Mesendoderm (in vitro differentiated cells): ENCODE results near the gene LDLRAD2.

Experiments
- DNase-seq: peaks from one replicate; pipeline ENCODE4 v3.0.0; 2013
- H2AK5ac ChIP-seq: 2 replicates; pipeline ENCODE4 v1.6.1; 2013; ENCODE audit warnings: low read length, inconsistent platforms
- H2BK120ac ChIP-seq: 2 replicates; pipeline ENCODE4 v1.6.1; 2013; ENCODE audit warnings: low read depth, mild to moderate bottlenecking, low read length, moderate library complexity, mixed read lengths
- H2BK15ac ChIP-seq: replicated peaks from 2 replicates; pipeline ENCODE4 v1.6.1; 2013; ENCODE audit warnings: low read depth, mild to moderate bottlenecking, moderate library complexity
- H2BK5ac ChIP-seq: 2 replicates; pipeline ENCODE4 v1.6.1; 2013; ENCODE audit warnings: low read length, inconsistent platforms
- H3K18ac ChIP-seq: 2 replicates; pipeline ENCODE4 v1.6.1; 2013; ENCODE audit warnings: mild to moderate bottlenecking, low read length, mixed read lengths
- H3K23ac ChIP-seq: one replicate; pipeline ENCODE4 v1.6.1; 2013; ENCODE audit warnings: low read length
- H3K27ac ChIP-seq: 2 replicates; pipeline ENCODE4 v1.5.1; 2013; ENCODE audit warnings: low read depth, mild to moderate bottlenecking, inconsistent platforms, low read length, moderate library complexity
- H3K27me3 ChIP-seq: 2 replicates; pipeline ENCODE4 v1.6.1; 2013; ENCODE audit warnings: low read length, control low read depth, mild to moderate bottlenecking, inconsistent platforms; ENCODE audit not compliant: insufficient read depth, poor library complexity
- H3K36me3 ChIP-seq: 2 replicates; pipeline ENCODE4 v1.6.1; 2013; ENCODE audit warnings: low read length, inconsistent platforms; ENCODE audit not compliant: control insufficient read depth, insufficient read depth
- H3K4ac ChIP-seq: one replicate; pipeline ENCODE4 v1.6.1; 2013; ENCODE audit warnings: low read depth, mild to moderate bottlenecking, low read length, moderate library complexity
- H3K4me1 ChIP-seq: 2 replicates; pipeline ENCODE4 v1.6.1; 2013; ENCODE audit warnings: low read depth, low read length, inconsistent platforms; ENCODE audit not compliant: control insufficient read depth
- H3K4me2 ChIP-seq: 2 replicates; pipeline ENCODE4 v1.6.1; 2013; ENCODE audit warnings: low read length
- H3K4me3 ChIP-seq: 2 replicates; pipeline ENCODE4 v1.5.1; 2013; ENCODE audit warnings: mild to moderate bottlenecking, low read length
- H3K56ac ChIP-seq: one replicate; pipeline ENCODE4 v1.6.1; 2013; ENCODE audit warnings: low read length
- H3K79me1 ChIP-seq: 2 replicates; pipeline ENCODE4 v1.6.1; 2013; ENCODE audit warnings: low read length, inconsistent platforms
- H3K79me2 ChIP-seq: 2 replicates; pipeline ENCODE4 v1.6.1; 2013; ENCODE audit warnings: mild to moderate bottlenecking, low read length; ENCODE audit not compliant: control insufficient read depth, insufficient read depth
- H3K9ac ChIP-seq: 2 replicates; pipeline ENCODE4 v1.6.1; 2013; ENCODE audit warnings: low read length, inconsistent platforms
- H4K5ac ChIP-seq: one replicate; pipeline ENCODE4 v1.6.1; 2013; ENCODE audit warnings: low read length
- H4K8ac ChIP-seq: one replicate; pipeline ENCODE4 v1.6.1; 2013; ENCODE audit warnings: low read depth, mild to moderate bottlenecking, control low read depth, low read length, moderate library complexity
- WGBS: extraction: QIAGEN DNeasy Blood & Tissue Kit; methylation state at CpG from one replicate; pipeline ENCODE4 v1.1.7; 2013; ENCODE audit warnings: low lambda C conversion rate, missing lambda C conversion rate; ENCODE audit not compliant: insufficient coverage; ENCODE audit errors: extremely low coverage; 5-methylcytosine and 5-hydroxymethylcytosine counted together

Gene LDLRAD2

DNA sequence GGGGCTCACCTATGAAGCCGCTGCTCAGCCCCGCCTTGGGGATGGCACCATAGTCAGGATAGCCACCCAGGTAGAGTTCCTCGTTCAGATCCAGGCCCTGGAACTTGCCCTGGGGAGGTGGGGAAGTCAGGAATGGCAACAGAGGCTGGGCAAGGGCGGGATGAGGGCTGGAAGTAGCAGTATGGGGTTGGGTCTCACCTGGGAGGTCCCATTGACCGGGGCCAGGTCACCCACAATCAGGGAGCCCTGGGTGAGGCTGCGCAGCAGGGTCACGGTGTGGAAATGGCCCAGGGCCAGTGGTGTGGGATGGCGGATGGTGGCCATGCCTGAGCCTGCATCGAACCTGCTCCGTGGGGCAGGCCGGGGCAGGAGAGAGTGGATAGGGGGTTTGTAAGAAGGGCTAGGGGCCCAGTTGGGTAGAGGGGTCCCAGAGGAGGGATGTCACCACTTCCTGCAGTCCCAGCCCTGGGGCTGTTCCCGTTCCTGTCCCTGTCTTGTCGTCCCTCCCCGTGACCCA is 19.4 kb downstream of the LDLRAD2 start:
- no CpG with 5 or more reads among the region's 14 CpGs for WGBS
- H3K27ac ChIP-seq = no peak overlapping the region
- no peak for DNase-seq
- H3K23ac ChIP-seq = no peak overlapping the region
- H3K4ac ChIP-seq = no peak overlapping the region
- H3K9ac ChIP-seq = no peak overlapping the region
- H3K56ac ChIP-seq = no peak overlapping the region
- no peak overlapping the region for H2BK15ac ChIP-seq
- peaks cover 16% of the 10 kb centered on the region for H3K36me3 ChIP-seq
- H3K18ac ChIP-seq = no peak overlapping the region
- no peak overlapping the region for H2BK120ac ChIP-seq
- no peak overlapping the region for H4K8ac ChIP-seq
- H3K27me3 ChIP-seq = no peaks in the 10 kb centered on the region
- no peak overlapping the region for H4K5ac ChIP-seq
- no peaks in the 10 kb centered on the region for H3K79me2 ChIP-seq
- no peak overlapping the region for H2BK5ac ChIP-seq
- H3K4me3 ChIP-seq = no peak overlapping the region
- no peak overlapping the region for H2AK5ac ChIP-seq
- H3K4me1 ChIP-seq = no peaks in the 10 kb centered on the region
- H3K79me1 ChIP-seq = no peaks in the 10 kb centered on the region
- no peak overlapping the region for H3K4me2 ChIP-seq

DNA sequence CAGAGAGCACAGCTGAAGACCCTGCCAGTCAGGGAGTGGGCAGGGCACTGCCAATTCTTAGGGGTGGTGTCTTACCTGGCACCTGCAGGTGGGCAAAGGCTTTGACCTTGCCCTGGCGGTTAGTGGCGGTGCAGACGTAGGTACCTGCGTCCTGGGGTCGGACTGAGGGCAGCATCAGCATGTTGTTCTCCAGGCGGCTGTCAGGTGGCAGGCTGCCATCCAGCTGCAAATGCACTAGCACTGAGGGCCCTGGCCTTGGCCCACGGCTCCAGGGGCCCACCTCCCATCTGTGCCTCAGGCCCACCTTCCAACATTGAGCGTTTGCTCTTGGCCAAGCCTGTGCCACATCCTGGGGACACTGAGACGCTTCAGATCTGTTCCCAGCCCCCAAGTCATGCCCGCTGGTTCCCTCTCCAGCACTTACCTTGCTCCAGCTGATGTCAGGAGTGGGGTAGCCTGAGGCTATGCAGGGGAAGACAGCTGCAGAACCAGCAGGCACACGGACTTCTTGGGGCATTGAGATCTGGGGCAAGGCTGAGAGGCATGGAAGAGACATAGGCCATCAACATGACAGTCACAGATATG is 21.4 kb downstream of the LDLRAD2 start:
- H3K4me1 ChIP-seq = no peaks in the 10 kb centered on the region
- H3K36me3 ChIP-seq = peaks cover 18% of the 10 kb centered on the region
- no peak overlapping the region for H3K4ac ChIP-seq

DNA sequence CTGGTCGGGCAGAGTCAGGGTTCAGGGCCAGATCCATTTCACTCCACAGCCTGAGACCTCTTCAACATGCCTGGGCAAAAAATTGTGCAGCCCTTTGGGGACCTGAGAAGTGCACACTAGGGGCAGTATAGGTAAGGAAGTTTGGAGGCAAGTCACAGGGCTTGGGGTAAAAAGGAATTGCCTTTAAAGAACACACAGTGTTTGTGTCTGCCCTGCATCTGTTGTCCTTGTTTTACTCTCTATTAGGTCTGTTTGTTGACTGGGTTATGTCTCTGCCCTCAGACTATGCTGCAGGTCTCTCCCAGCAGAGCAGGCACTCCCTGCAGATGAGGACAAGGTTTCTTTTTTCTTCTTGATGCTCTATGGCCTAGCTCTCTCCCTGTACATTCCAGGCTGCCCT is 22.0 kb downstream of the LDLRAD2 start:
- Histone ChIP-seq H2BK15ac (no peak overlapping the region), H3K27me3 (no peaks in the 10 kb centered on the region), H3K56ac (no peak overlapping the region), H2BK5ac (no peak overlapping the region), H3K4me3 (no peak overlapping the region), H3K4me2 (no peak overlapping the region), H3K4me1 (no peaks in the 10 kb centered on the region), H3K79me1 (no peaks in the 10 kb centered on the region), H4K5ac (no peak overlapping the region), H2BK120ac (no peak overlapping the region), H3K9ac (no peak overlapping the region), H4K8ac (no peak overlapping the region), H3K27ac (no peak overlapping the region), H3K23ac (no peak overlapping the region), H2AK5ac (no peak overlapping the region), H3K36me3 (peaks cover 18% of the 10 kb centered on the region), H3K4ac (no peak overlapping the region), H3K79me2 (no peaks in the 10 kb centered on the region), H3K18ac (no peak overlapping the region)
- no peak for DNase-seq
- WGBS = no CpG with 5 or more reads among the region's 1 CpG

More for the DNA sequence above, 21.4 kb downstream of the LDLRAD2 start:
- H3K79me1 ChIP-seq = no peaks in the 10 kb centered on the region
- H2BK120ac ChIP-seq = no peak overlapping the region
- no peak overlapping the region for H3K56ac ChIP-seq
- no CpG with 5 or more reads among the region's 11 CpGs for WGBS
- no peak overlapping the region for H2AK5ac ChIP-seq
- no peaks in the 10 kb centered on the region for H3K79me2 ChIP-seq
- no peak overlapping the region for H4K8ac ChIP-seq
- H2BK15ac ChIP-seq = no peak overlapping the region
- no peak overlapping the region for H4K5ac ChIP-seq
- H3K18ac ChIP-seq = no peak overlapping the region
- no peak for DNase-seq
- H2BK5ac ChIP-seq = no peak overlapping the region
- no peaks in the 10 kb centered on the region for H3K27me3 ChIP-seq
- no peak overlapping the region for H3K27ac ChIP-seq
- H3K9ac ChIP-seq = no peak overlapping the region
- no peak overlapping the region for H3K4me2 ChIP-seq
- H3K4me3 ChIP-seq = no peak overlapping the region
- H3K23ac ChIP-seq = no peak overlapping the region

DNA sequence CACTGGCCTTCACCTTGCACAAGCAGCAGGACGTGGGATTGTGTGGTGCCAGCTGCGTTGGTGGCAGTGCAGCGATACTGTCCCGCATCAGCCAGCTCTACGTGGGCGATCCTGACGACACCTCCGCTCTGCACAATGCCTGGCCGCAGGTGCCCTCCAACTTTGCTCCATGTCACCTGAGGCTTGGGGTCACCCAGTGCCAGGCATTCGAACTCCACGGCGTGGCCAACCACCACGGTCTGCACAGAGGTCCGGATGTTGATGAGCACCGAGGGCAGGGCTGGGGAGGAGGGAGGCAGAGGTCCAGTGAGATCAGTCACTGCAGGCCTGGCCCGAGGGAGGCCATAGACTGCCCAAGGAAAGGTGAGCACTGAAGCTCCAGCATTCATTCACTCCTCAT is 22.6 kb downstream of the LDLRAD2 start:
- Histone ChIP-seq H4K5ac (no peak overlapping the region), H3K79me2 (no peaks in the 10 kb centered on the region), H2BK15ac (no peak overlapping the region), H3K4me1 (no peaks in the 10 kb centered on the region), H3K23ac (no peak overlapping the region), H3K4me3 (no peak overlapping the region), H3K79me1 (no peaks in the 10 kb centered on the region), H2AK5ac (no peak overlapping the region), H3K18ac (no peak overlapping the region), H3K27me3 (no peaks in the 10 kb centered on the region), H2BK5ac (no peak overlapping the region), H3K4me2 (no peak overlapping the region), H2BK120ac (no peak overlapping the region), H3K4ac (no peak overlapping the region), H3K36me3 (peaks cover 18% of the 10 kb centered on the region), H4K8ac (no peak overlapping the region), H3K56ac (no peak overlapping the region), H3K27ac (no peak overlapping the region), H3K9ac (no peak overlapping the region)
- WGBS = no CpG with 5 or more reads among the region's 16 CpGs
- DNase-seq = no peak

DNA sequence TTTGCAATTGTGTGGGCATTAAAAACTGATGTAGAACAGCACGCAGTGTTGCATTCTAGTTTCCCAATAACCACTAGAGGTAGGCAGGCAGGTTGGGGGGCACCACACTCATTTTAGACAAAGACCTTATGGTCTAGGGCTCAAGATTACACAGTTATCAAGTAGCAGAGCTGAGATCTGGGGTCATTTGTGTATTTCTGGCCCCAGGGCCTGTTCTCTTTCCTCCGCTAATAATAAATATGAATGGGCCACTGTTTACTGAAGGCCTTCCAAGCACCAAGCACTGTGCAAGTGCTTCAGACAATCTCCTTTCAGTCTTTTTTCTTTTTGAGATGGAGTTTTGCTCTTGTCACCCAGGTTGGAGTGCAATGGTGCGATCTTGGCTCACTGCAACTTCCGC is 23.9 kb downstream of the LDLRAD2 start:
- Histone ChIP-seq H3K27me3 (no peaks in the 10 kb centered on the region), H3K9ac (no peak overlapping the region), H4K8ac (no peak overlapping the region), H3K4ac (no peak overlapping the region), H4K5ac (no peak overlapping the region), H3K4me1 (no peaks in the 10 kb centered on the region), H3K79me1 (no peaks in the 10 kb centered on the region), H2BK120ac (no peak overlapping the region), H3K56ac (no peak overlapping the region), H3K4me2 (no peak overlapping the region), H3K36me3 (peaks cover 14% of the 10 kb centered on the region), H3K18ac (no peak overlapping the region), H2AK5ac (no peak overlapping the region), H2BK15ac (no peak overlapping the region), H3K27ac (no peak overlapping the region), H3K23ac (no peak overlapping the region), H3K79me2 (no peaks in the 10 kb centered on the region), H3K4me3 (no peak overlapping the region), H2BK5ac (no peak overlapping the region)
- DNase-seq = no peak
- WGBS = no CpG with 5 or more reads among the region's 4 CpGs

DNA sequence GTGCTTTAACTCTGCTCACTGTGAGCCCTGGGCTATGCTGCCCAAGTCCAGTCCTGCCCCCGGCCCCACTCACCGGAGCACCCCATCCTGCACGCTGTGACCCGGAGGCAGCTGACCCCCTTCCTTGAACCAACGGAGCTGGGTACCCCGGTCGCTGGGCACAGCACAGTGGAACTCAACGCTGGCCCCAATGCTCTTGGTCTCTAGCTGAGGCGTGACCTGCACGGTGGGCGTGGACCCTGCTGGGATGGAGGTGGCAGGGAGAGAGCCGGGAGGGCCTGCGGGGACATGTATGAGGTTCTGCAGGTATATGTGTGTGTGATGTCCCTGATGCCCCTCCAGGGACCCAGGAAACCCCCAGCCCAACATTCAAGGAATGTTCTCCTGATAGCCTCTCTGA is 24.7 kb downstream of the LDLRAD2 start:
- no peaks in the 10 kb centered on the region for H3K27me3 ChIP-seq
- no peak overlapping the region for H3K27ac ChIP-seq
- no peak overlapping the region for H2BK5ac ChIP-seq
- H3K4me1 ChIP-seq = no peaks in the 10 kb centered on the region
- no peaks in the 10 kb centered on the region for H3K79me1 ChIP-seq
- H4K8ac ChIP-seq = no peak overlapping the region
- H3K4ac ChIP-seq = no peak overlapping the region
- H3K18ac ChIP-seq = no peak overlapping the region
- H3K9ac ChIP-seq = no peak overlapping the region
- no peaks in the 10 kb centered on the region for H3K79me2 ChIP-seq
- no CpG with 5 or more reads among the region's 13 CpGs for WGBS
- no peak overlapping the region for H2BK15ac ChIP-seq
- H3K23ac ChIP-seq = no peak overlapping the region
- peaks cover 15% of the 10 kb centered on the region for H3K36me3 ChIP-seq
- no peak overlapping the region for H2BK120ac ChIP-seq
- no peak for DNase-seq
- no peak overlapping the region for H2AK5ac ChIP-seq
- H3K4me2 ChIP-seq = no peak overlapping the region
- no peak overlapping the region for H4K5ac ChIP-seq
- no peak overlapping the region for H3K4me3 ChIP-seq
- H3K56ac ChIP-seq = no peak overlapping the region
